ENCODE measurements around the gene SP140L.

SP140L gene

DNA sequence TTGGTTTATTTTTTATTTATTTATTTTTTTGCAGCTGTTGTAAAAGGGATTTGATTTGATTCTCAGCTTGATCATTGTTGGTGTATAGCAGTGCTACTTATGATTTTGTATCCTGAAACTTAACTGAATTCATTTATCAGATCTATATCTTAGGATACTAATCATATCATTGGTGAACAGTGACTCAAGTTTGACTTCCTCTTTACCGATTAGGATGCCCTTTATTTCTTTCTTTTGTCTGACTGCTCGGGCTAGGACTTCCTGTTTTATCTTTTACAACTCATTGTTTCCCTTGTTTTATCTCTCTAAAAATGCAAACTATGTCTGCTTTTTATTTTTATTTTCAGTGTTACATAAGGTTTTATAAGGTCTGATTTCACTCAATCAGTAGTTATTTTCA is 112.6 kb downstream of the SP140L start:
- no peak for DNase-seq (ENCODE audit: low read depth)
- TF ChIP-seq, protein P1, sequence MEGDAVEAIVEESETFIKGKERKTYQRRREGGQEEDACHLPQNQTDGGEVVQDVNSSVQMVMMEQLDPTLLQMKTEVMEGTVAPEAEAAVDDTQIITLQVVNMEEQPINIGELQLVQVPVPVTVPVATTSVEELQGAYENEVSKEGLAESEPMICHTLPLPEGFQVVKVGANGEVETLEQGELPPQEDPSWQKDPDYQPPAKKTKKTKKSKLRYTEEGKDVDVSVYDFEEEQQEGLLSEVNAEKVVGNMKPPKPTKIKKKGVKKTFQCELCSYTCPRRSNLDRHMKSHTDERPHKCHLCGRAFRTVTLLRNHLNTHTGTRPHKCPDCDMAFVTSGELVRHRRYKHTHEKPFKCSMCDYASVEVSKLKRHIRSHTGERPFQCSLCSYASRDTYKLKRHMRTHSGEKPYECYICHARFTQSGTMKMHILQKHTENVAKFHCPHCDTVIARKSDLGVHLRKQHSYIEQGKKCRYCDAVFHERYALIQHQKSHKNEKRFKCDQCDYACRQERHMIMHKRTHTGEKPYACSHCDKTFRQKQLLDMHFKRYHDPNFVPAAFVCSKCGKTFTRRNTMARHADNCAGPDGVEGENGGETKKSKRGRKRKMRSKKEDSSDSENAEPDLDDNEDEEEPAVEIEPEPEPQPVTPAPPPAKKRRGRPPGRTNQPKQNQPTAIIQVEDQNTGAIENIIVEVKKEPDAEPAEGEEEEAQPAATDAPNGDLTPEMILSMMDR (conservative IDR thresholded peaks at IDR 0.05; ENCODE audit: low read depth, low read length), result no peak
- no peak overlapping the region for H3K4me3 ChIP-seq (ENCODE audit: low read length)

DNA sequence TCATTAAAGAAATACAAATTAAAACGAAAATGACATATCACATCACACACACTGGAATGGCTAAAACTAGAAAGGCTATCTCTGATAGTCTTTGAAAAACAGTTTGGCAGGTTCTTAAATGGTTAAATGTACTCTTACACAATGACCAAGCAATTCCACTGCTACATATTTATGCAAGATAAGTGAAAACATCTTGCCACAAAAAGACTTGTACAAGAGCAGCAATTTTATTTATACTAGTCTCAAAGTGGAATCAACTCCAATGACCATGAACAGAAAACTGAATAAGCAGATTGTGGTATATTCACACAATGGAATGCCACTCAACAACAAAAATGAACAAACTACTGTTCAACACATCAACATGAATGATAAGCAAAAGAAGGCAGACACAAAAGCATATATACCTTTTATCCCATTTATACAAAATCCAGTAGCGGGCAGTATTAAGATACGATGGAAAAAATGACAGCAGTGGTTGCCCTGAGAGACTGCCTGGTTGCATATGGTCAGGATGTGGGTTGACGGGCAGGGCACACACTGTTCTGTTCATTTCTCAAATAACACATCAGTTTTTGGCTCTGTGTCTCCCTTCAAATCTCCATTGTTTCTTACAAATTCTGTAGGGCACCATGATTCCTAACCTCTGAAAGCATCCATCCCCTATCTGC is 114.4 kb downstream of the SP140L start:
- H3K4me3 ChIP-seq (ENCODE audit: low read length), result no peak overlapping the region
- TF ChIP-seq, protein P1 (conservative IDR thresholded peaks at IDR 0.05; ENCODE audit: low read depth, low read length), result no peak
- no peak for DNase-seq (ENCODE audit: low read depth)

GRCh38 chr2:230443541-230443940 is 116.5 kb downstream of the SP140L start:
- TF ChIP-seq, protein P1 (conservative IDR thresholded peaks at IDR 0.05; ENCODE audit: low read depth, low read length), result no peak
- no peak overlapping the region for H3K4me3 ChIP-seq (ENCODE audit: low read length)
- DNase-seq (ENCODE audit: low read depth), result no peak

DNA sequence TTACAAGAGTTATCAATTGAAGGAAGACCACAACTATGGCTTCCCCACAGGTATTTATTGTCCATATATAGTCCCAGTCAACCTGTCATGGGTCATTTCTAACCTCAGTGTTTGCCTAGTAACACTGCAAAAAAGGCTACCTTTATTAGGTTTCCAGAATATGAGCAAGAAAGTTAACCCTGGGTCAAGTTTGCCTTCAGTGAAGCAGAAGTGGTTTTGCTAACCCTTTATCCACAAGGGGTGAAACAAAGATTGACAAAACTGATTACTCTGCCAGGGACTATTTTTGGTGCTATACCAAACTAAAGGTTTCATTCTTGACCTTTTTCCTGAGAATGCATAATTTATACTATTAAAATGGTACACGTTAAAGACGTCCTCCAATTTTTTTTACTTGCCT is 117.8 kb downstream of the SP140L start:
- no peak overlapping the region for H3K4me3 ChIP-seq (ENCODE audit: low read length)
- TF ChIP-seq, protein P1 (conservative IDR thresholded peaks at IDR 0.05; ENCODE audit: low read depth, low read length), result no peak
- no peak for DNase-seq (ENCODE audit: low read depth)

DNA sequence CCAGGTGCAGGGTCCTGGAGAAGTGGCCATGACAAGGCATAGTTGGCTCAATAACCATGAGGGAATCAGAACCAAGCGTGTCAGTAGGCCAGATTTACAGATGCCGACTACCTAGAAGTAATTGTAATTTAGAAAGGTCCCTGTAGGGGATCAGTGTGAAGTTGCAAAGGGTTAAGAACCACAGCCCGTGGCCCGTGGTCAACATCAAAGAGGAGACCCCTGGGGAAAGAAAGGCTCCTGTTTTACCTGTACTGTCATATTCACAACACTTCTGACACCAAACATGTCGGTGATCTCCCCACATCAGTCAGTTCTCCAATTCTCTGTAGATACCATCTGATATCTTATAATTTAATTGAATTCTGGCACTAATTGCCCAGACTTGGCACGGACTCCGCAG is 120.0 kb downstream of the SP140L start:
- no peak for DNase-seq (ENCODE audit: low read depth)
- TF ChIP-seq, protein P1 (conservative IDR thresholded peaks at IDR 0.05; ENCODE audit: low read depth, low read length), result no peak
- H3K4me3 ChIP-seq (ENCODE audit: low read length), result no peak overlapping the region

- no peak overlapping the region for H3K4me3 ChIP-seq (ENCODE audit: low read length)
- DNase-seq (ENCODE audit: low read depth), result no peak
- TF ChIP-seq, protein P1 (conservative IDR thresholded peaks at IDR 0.05; ENCODE audit: low read depth, low read length), result no peak
Observed at GRCh38 chr2:230447455-230448451, 120.8 kb downstream of the SP140L start.
